GM20000 (cell line): ENCODE results near the gene KDM2A.

ENCODE experiments used
- DNase-seq: peaks from one replicate; pipeline ENCODE4 v3.0.0; 2012; ENCODE audit warnings: low spot score
- TF ChIP-seq, protein P1 (sequence below): IDR thresholded peaks from 2 replicates; pipeline ENCODE4 v1.5.1; 2012; ENCODE audit warnings: mild to moderate bottlenecking, control low read depth; ENCODE audit errors: extremely low read depth, missing control alignments

The KDM2A gene

DNA sequence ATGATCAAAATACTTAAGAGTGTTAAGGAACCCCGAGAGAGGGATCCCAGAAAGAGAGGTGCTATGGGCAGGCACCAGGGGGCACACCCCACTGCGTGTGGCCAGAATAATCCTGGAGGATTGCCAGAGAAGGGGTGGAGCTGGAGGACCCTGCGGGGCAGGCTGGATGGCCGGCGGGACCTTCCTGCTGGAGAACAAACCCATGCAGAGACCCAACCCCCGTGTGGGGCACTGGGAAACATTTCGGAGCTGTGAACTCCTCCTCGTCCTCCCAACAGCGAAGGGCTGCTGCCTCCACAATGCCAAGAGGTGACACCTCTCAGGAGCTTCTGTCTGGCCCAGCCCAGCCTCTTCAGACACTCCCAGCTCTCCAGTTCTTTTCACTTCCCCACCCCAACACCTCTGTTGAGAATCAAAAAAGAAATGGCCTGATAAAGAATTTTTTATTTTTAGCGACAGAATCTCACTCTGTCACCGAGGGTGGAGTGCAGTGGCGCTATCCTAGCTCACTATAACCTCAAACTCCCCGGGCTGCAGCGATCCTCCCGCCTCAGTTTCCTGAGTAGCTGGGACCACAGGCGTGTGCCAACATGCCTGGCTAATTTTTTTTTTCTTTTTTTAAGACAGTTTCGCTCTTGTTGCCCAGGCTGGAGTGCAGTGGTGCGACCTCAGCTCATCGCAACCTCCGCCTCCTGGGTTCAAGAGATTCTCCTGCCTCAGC lies 36.8 kb upstream of the KDM2A start:
- DNase-seq: no peak
- TF ChIP-seq, protein P1, sequence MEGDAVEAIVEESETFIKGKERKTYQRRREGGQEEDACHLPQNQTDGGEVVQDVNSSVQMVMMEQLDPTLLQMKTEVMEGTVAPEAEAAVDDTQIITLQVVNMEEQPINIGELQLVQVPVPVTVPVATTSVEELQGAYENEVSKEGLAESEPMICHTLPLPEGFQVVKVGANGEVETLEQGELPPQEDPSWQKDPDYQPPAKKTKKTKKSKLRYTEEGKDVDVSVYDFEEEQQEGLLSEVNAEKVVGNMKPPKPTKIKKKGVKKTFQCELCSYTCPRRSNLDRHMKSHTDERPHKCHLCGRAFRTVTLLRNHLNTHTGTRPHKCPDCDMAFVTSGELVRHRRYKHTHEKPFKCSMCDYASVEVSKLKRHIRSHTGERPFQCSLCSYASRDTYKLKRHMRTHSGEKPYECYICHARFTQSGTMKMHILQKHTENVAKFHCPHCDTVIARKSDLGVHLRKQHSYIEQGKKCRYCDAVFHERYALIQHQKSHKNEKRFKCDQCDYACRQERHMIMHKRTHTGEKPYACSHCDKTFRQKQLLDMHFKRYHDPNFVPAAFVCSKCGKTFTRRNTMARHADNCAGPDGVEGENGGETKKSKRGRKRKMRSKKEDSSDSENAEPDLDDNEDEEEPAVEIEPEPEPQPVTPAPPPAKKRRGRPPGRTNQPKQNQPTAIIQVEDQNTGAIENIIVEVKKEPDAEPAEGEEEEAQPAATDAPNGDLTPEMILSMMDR: no peak

DNA sequence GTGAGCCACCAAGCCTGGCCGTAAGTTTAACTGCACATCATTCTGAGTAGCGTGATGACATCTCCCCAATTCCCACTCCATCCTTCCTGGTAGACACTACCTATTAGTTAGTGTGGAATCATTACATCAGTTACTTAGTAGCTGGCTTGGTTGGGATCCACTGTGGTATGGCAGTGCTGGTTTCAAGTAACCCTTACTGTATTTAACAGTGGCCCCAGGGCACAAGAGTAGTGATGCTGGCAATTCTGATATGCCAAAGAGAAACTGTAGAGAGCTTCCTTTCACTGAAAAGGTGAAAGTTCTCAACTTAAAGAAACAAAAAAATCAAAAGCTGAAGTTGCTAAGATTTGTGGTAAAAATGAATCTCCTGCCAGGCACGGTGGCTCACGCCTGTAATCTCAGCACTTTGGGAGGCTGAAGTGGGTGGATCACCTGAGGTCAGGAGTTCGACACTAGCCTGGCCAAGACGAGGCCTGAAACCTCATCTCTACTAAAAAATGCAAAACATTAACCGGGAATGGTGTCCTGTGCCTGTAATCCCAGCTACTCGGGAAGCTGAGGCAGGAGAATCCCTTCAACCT lies 35.2 kb upstream of the KDM2A start:
- TF ChIP-seq, protein P1: no peak

DNA sequence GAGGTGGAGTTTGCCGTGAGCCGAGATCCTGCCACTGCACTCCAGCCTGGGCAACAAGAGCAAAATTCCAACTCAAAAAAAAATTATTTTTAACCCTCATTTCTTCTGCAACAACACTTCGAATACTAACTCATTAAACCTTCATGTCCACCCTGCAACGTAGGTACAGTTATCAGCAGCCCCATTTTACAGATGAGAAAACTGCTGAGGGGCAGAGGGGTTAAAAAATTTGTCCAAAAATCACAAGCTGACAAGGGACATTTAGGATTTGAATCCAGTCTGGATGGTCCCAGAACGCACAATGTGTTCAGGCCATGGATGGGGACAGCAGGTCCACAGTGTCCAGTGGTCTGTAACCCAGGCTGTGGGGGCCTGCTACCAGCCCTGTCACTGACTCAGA lies 33.4 kb upstream of the KDM2A start:
- DNase-seq: no peak
- TF ChIP-seq, protein P1: no peak

More for the DNA sequence above, 35.2 kb upstream of the KDM2A start:
- no peak for DNase-seq

DNA sequence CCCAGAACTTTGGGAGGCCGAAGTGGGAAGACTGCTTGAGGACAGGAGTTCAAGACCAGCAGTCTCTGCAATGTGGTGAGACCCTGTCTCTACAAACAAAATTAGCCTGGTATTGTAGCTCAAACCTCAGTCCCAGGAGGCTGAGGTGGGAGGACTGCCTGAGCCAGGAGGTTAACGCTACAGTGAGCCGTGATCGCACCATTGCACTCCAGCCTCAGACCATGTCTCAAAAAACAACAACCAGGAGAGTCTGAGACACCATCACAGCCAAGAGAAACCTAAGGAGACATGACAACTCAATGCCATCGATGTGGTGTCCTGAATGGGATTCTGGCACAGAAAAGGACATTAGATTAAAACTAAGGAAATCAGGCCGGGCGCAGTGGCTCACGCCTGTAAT lies 28.3 kb upstream of the KDM2A start:
- TF ChIP-seq, protein P1: no peak
- DNase-seq: no peak

DNA sequence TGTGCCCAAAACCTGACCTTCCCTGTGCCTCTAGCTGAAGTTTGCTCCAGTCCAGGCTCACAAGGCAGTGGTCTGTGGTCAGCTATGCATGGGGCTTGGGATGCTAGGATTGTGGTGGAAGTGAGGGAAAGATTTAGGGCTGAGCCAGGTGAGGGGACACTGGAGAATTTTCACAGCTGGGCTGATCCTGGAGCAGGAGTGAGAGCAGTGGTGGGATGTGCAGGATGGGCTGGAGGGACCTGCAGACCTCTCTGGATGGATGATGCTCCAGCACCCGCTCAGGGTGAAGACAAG lies 23.9 kb upstream of the KDM2A start:
- no peak for DNase-seq
- TF ChIP-seq, protein P1: no peak

DNA sequence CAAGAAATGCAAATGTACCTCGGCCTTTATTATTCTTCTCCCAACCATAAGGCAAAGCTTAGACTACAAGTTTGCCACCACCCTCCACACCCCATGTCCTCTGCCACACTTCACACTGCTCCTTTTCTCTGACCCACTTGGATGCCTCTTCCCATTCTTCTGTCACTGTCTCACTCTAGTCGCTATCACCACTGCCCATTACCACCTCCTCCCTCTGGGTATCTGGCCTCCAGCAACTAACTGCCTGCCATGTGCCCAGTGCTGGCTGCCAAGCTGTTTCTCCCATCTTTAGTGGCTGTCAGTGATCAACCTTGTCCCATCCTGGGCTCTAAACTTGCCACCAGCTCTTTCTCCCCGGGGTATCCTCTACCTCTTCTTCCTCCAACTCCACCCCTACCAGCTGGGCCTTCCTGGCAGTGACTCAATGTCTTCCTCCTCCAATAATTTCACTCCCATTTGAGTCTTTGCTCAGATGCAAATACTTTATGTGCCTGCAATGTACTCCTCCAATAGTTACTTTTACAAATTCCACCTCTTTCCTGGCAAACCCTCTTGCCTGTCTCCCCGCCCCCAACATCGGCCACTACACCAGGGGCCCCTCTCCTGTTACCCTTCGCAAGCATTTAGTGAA lies 20.1 kb upstream of the KDM2A start:
- TF ChIP-seq, protein P1: no peak
- DNase-seq: no peak

DNA sequence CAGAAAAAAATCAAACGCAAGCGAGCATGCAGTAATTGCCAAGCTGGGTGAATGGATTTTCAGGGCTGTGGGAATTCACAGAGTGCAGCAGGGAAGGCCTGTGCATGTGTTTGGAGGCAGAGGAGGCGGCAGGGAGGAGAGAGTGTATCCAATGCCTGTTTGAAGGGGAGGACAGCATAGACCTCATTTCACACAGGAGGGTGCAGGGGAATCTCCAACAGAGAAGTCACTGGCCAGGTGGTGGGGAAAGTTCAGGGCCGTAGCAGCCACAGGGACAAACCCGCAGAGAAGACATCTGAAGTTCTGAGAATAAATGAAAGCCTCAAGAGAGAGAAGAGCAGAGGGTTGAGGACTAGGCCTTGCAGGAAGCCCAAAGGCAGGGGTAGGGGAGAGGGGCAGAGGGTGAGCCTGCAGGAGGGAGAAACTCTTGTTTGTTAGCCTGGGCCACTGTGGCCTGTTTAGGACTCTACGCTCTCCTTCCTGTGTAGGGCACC lies 19.2 kb upstream of the KDM2A start:
- TF ChIP-seq, protein P1: no peak
- peak; percentile 62 for DNase-seq
